NT2/D1 (cell line): Measurements from ENCODE around the gene GULP1.

Source experiments
- YY1 ChIP-seq: IDR thresholded peaks from 2 replicates; pipeline ENCODE4 v1.6.1; 2011; ENCODE audit not compliant: insufficient read length, insufficient read depth
- ZNF274 ChIP-seq: IDR thresholded peaks from 2 replicates; pipeline ENCODE4 v1.6.1; 2011; ENCODE audit warnings: mild to moderate bottlenecking, low read depth, low read length

DNA sequence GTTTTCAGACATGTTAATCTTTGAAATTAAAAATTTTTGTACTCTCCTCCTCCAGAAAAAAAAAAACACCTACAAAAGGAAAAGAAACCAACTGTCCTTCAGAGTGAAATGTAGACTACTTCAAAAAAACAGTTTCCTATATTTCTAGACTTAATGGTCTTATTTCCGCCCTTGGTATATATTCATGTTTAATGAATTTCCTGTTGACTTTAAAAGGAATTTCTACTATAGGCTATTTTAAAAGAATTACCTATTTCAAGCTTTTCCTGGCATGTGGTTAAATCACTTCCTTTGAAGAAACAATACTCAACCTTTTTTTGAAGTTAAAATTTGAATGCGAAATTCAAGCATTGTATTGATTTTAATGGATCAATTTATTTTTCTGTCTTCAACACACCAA, 29.2 kb downstream of the GULP1 start:
- TF ChIP-seq YY1 (no peak), ZNF274 (no peak)
